Measurements from ENCODE around the gene PERM1. TPM values are rescaled to one million over a fixed set of nuclear protein-coding genes. Genes with fewer than 3 reads are reported as not detected.
"Not testable (repeated sequence)": the region's sequence is repeated elsewhere in the genome, so short reads cannot be mapped to it uniquely, and the experiment has no call there.

The PERM1 gene
- total RNA-seq, 3 donors from 2014 or later: 0.33 to 1.9 TPM; not detected in 1

DNA sequence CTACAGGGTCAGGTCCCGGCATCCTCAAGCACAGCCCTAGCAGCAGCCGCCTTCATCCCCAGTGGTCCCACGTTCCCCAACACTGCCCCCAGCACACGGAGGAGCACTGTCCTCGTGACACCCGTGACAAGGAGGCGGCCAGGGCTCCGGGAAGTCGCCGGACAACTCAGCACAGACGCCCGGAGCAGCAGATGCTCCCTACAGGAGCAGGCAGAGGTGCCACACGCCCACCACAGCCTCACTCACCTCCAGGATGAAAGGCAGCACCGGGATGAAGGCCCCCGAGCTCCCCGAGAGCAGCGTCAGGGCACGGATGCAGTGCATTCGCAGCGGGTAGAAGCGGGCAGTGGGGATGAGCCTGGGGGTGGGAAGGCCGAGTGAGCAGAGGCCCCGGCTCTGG is 31.0 kb downstream of the PERM1 start:
- Histone ChIP-seq H3K27me3 (no peaks in the 10 kb centered on the region), H3K36me3 (peaks cover 13% of the 10 kb centered on the region), H3K27ac (no peak overlapping the region), H3K9me3 (no peaks in the 10 kb centered on the region), H3K4me1 (no peaks in the 10 kb centered on the region), H3K4me3 (no peak overlapping the region)
- DNase-seq (ENCODE audit: low spot score in 2 of 2): no peak
- intact Hi-C loops (cut with DNase I; ENCODE audit: low total_unique reads): no loop called here
- TF ChIP-seq POLR2AphosphoS5 (IDR thresholded peaks at IDR 0.05) (no peak), POLR2A (IDR thresholded peaks at IDR 0.05) (no peak)
- TF ChIP-seq, protein P1, sequence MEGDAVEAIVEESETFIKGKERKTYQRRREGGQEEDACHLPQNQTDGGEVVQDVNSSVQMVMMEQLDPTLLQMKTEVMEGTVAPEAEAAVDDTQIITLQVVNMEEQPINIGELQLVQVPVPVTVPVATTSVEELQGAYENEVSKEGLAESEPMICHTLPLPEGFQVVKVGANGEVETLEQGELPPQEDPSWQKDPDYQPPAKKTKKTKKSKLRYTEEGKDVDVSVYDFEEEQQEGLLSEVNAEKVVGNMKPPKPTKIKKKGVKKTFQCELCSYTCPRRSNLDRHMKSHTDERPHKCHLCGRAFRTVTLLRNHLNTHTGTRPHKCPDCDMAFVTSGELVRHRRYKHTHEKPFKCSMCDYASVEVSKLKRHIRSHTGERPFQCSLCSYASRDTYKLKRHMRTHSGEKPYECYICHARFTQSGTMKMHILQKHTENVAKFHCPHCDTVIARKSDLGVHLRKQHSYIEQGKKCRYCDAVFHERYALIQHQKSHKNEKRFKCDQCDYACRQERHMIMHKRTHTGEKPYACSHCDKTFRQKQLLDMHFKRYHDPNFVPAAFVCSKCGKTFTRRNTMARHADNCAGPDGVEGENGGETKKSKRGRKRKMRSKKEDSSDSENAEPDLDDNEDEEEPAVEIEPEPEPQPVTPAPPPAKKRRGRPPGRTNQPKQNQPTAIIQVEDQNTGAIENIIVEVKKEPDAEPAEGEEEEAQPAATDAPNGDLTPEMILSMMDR (IDR thresholded peaks at IDR 0.05): no peak

DNA sequence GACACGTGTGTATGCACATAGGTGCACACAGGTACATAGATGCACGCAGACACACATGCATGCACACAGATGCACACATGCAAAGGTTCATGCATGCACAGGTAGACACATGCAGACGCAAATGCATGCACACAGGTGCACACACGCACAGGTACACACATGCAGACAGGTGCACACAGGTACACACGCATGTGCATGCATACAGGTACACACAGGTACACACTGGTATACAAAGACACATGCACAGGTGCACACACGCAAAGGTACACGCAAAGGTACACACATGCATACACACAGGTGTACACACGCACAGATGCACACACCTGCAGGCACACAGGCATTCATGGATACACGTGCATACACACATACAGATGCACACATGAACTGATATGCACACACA is 31.6 kb downstream of the PERM1 start:
- no peaks in the 10 kb centered on the region for H3K27me3 ChIP-seq
- H3K9me3 ChIP-seq: no peaks in the 10 kb centered on the region
- peaks cover 13% of the 10 kb centered on the region for H3K36me3 ChIP-seq
- no peak overlapping the region for H3K27ac ChIP-seq
- DNase-seq (ENCODE audit: low spot score in 2 of 2): no peak
- no peaks in the 10 kb centered on the region for H3K4me1 ChIP-seq
- H3K4me3 ChIP-seq: no peak overlapping the region
- intact Hi-C loops (cut with DNase I; ENCODE audit: low total_unique reads): no loop called here
- TF ChIP-seq POLR2A (IDR thresholded peaks at IDR 0.05) (no peak), POLR2AphosphoS5 (IDR thresholded peaks at IDR 0.05) (no peak)
- TF ChIP-seq, protein P1 (IDR thresholded peaks at IDR 0.05): no peak

DNA sequence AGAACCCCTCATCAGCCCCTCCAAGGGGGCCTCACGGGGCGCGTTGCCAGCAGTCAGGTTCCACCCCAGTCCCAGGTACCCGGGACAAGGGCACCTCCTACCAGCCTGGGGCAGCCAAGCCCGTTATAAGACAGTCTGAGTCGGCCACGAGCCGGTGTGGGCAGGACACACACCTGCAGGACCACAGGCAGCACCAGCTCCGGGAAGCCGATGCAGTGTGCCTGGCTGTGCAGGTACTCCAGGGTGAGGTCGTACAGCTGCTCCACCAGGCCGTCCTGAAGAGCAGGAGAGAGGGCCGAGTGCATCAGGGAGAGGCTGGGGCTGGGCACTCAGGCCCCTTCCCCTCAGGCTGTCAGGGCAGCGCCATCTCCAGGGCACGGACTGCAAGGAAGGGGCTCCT is 33.9 kb downstream of the PERM1 start:
- TF ChIP-seq POLR2AphosphoS5 (IDR thresholded peaks at IDR 0.05) (no peak), POLR2A (IDR thresholded peaks at IDR 0.05) (no peak)
- TF ChIP-seq, protein P1 (IDR thresholded peaks at IDR 0.05): no peak
- intact Hi-C loops (cut with DNase I; ENCODE audit: low total_unique reads): no loop called here
- no peaks in the 10 kb centered on the region for H3K9me3 ChIP-seq
- no peak overlapping the region for H3K27ac ChIP-seq
- H3K4me3 ChIP-seq: no peak overlapping the region
- H3K36me3 ChIP-seq: peaks cover 6% of the 10 kb centered on the region
- peaks cover 0 to 4% of the 10 kb centered on the region in 2 donors for H3K27me3 ChIP-seq
- H3K4me1 ChIP-seq: peaks cover 0 to under 1% of the 10 kb centered on the region in 2 donors
- DNase-seq (ENCODE audit: low spot score in 2 of 2): no peak

DNA sequence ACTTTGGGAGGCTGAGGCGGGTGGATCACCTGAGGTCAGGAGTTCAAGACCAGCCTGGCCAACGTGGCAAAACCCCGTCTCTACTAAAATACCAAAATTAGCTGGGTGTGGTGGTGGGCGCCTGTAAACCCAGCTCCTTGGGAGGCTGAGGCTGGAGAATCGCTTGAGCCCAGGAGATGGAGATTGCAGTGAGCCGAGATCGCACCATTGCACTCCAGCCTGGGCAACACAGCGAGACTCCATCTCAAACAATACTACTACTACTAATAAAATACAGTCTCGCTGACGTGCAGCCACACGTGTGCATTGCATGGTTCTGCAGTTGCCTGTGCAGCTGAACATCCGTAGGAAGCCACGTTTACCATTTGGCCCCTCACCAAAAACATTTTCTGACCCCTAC is 35.1 kb downstream of the PERM1 start:
- H3K4me3 ChIP-seq; H3K9me3 ChIP-seq; intact Hi-C loops (cut with DNase I; ENCODE audit: low total_unique reads); DNase-seq (ENCODE audit: low spot score in 2 of 2); H3K27ac ChIP-seq; H3K36me3 ChIP-seq: not testable (repeated sequence)
- H3K27me3 ChIP-seq: peaks cover 10 to 15% of the 10 kb centered on the region in 2 donors
- peaks cover 11 to 12% of the 10 kb centered on the region in 2 donors for H3K4me1 ChIP-seq

DNA sequence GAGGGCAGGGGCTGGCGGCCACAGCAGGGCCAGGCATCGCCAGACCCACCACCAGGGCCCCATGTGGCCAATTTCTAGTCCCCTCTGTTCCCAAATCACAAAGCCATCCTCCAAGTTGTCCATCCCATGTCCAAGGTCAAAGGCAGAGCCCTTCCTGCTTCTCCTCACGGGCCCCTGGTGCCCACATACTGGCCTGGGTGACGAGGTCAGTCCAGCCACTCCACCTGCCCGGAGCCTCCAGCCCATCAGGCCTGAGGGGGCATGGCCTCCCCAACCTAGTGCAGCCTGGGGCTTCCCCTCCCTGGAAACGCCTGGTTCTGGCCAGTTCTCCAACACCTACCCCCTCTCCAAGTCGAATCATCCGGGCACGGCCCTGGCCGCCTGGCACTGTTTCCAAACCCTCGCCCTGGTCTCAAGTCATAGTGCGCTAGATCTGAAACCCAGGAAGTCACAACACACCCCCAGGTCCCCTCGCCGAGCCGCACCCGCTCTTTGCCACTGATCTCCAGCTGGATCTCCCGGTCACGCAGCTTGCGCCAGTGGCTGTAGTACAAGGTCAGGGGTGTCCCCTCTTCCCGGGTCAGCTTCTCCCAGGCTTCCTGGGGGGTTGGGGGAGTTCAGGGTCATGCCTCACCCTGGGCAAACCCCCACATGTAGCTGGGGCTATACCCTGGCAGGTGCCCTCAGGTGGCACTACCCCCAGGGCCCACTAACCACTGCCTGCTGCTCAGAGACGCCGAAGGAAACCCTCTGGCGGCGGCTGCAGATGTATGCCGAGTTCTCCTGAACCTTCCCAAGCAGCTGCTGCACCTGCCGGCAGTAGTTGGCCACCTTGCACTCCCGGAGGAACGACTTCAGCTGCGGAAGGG is 36.0 kb downstream of the PERM1 start:
- intact Hi-C loops (cut with DNase I; ENCODE audit: low total_unique reads): no loop called here

More for the DNA sequence above, 36.0 kb downstream of the PERM1 start:
- peaks cover 6% of the 10 kb centered on the region for H3K36me3 ChIP-seq
- no peak for DNase-seq (ENCODE audit: low spot score in 2 of 2)
- H3K27me3 ChIP-seq: peaks cover 13 to 24% of the 10 kb centered on the region in 2 donors
- no peak overlapping the region for H3K27ac ChIP-seq
- no peaks in the 10 kb centered on the region for H3K9me3 ChIP-seq
- H3K4me3 ChIP-seq: no peak overlapping the region
- peaks cover 18 to 21% of the 10 kb centered on the region in 2 donors for H3K4me1 ChIP-seq
- TF ChIP-seq POLR2A (IDR thresholded peaks at IDR 0.05) (no peak), POLR2AphosphoS5 (IDR thresholded peaks at IDR 0.05) (no peak)
- TF ChIP-seq, protein P1 (IDR thresholded peaks at IDR 0.05): no peak

Measured in breast epithelium (tissue), 4 donors.